ENCODE data around the gene ATMIN. TPM values are rescaled to one million over a fixed set of nuclear protein-coding genes. Genes with fewer than 3 reads are reported as not detected.

ATMIN gene
- total and polyA plus RNA-seq, 10 of the 15 experiments (the other 5 are each of a cell fraction or from before 2014, with no cell fraction given) = 5.2 to 28.9 (median 18.3) TPM

- RAD21 ChIA-PET (ENCODE audit: unreplicated experiment) = no interaction called here
- Histone ChIP-seq H3K9ac (ENCODE audit: control insufficient read depth, insufficient read depth, low read length) (no peak overlapping the region), H3K4me1 (ENCODE audit: control insufficient read depth, insufficient read depth, low read length) (no peaks in the 10 kb centered on the region), H2AFZ (ENCODE audit: control insufficient read depth, low read depth, low read length) (no peak overlapping the region), H3K4me2 (ENCODE audit: control insufficient read depth, insufficient read depth) (no peak overlapping the region), H3K9me3 (replicated peaks; ENCODE audit: control insufficient read depth, insufficient read depth, low read length) (no peaks in the 10 kb centered on the region), H4K20me1 (ENCODE audit: control insufficient read depth, insufficient read depth) (no peaks in the 10 kb centered on the region), H3K4me3 (no peak overlapping the region), H3K27me3 (replicated peaks in 1 of 2; ENCODE audit: control insufficient read depth in 2 of 2, insufficient read depth in 2 of 2, low read length in 1 of 2) (no peaks in the 10 kb centered on the region), H3K79me2 (ENCODE audit: control insufficient read depth, insufficient read depth, low read length) (no peaks in the 10 kb centered on the region), H3K36me3 (ENCODE audit: control insufficient read depth in 2 of 2, insufficient read depth in 2 of 2, low read length in 1 of 2) (no peaks in the 10 kb centered on the region), H3K27ac (ENCODE audit: control insufficient read depth, insufficient read depth) (no peak overlapping the region)
- CTCF ChIA-PET = no interaction called here
- no peak for FAIRE-seq
- in situ Hi-C loops (cut with MboI) (no loop called here), intact Hi-C loops (cut with micrococcal nuclease; ENCODE audit: unreplicated experiment) (no loop called here)
- no peak for ATAC-seq
- WGBS (ENCODE audit: insufficient coverage, insufficient replicate concordance, low lambda C conversion rate, missing lambda C conversion rate) = 76% methylated on average over 14 of the region's 14 CpGs
- POLR2A ChIA-PET = no interaction called here
- no TSS peak for BruUV-seq (replicated peaks)
- TF ChIP-seq TCF7 (IDR thresholded peaks at IDR 0.05; ENCODE audit: borderline replicate concordance) = no peak
- no peak for TF ChIP-seq BHLHE40 (IDR thresholded peaks at IDR 0.05; ENCODE audit: borderline replicate concordance in 1 of 2, low read depth in 2 of 2, low read length in 1 of 2)
- no peak for TF ChIP-seq ASH2L (IDR thresholded peaks at IDR 0.05; ENCODE audit: borderline replicate concordance, low read depth)
- no peak for DNase-seq (ENCODE audit: low read depth, low spot score)
- SMC1A ChIA-PET (ENCODE audit: uncharacterized antibody, unreplicated experiment) = no interaction called here
These were observed 25.1 kb downstream of the ATMIN start for GRCh38 chr16:81060576-81061306.

- ChIA-PET SMC1A (ENCODE audit: uncharacterized antibody, unreplicated experiment) (no interaction called here), RAD21 (ENCODE audit: unreplicated experiment) (no interaction called here), POLR2A (no interaction called here), CTCF (no interaction called here)
- Histone ChIP-seq H3K9ac (ENCODE audit: control insufficient read depth, insufficient read depth, low read length) (no peak overlapping the region), H4K20me1 (ENCODE audit: control insufficient read depth, insufficient read depth) (no peaks in the 10 kb centered on the region), H3K79me2 (ENCODE audit: control insufficient read depth, insufficient read depth, low read length) (no peaks in the 10 kb centered on the region), H3K27ac (ENCODE audit: control insufficient read depth, insufficient read depth) (no peak overlapping the region), H3K9me3 (replicated peaks; ENCODE audit: control insufficient read depth, insufficient read depth, low read length) (no peaks in the 10 kb centered on the region), H3K4me3 (no peak overlapping the region), H2AFZ (ENCODE audit: control insufficient read depth, low read depth, low read length) (no peak overlapping the region), H3K4me2 (ENCODE audit: control insufficient read depth, insufficient read depth) (no peak overlapping the region), H3K4me1 (ENCODE audit: control insufficient read depth, insufficient read depth, low read length) (no peaks in the 10 kb centered on the region), H3K27me3 (replicated peaks in 1 of 2; ENCODE audit: control insufficient read depth in 2 of 2, insufficient read depth in 2 of 2, low read length in 1 of 2) (no peaks in the 10 kb centered on the region), H3K36me3 (ENCODE audit: control insufficient read depth in 2 of 2, insufficient read depth in 2 of 2, low read length in 1 of 2) (no peaks in the 10 kb centered on the region)
- intact Hi-C loops (cut with micrococcal nuclease; ENCODE audit: unreplicated experiment) (no loop called here), in situ Hi-C loops (cut with MboI) (no loop called here)
- no peak for ATAC-seq
- FAIRE-seq = no peak
- WGBS (ENCODE audit: insufficient coverage, insufficient replicate concordance, low lambda C conversion rate, missing lambda C conversion rate) = 74% methylated on average over 10 of the region's 10 CpGs
- DNase-seq (ENCODE audit: low read depth, low spot score) = no peak
- BruUV-seq (replicated peaks) = no TSS peak
- TF ChIP-seq LARP7 (IDR thresholded peaks at IDR 0.05) (no peak), RAD21 (IDR thresholded peaks at IDR 0.05; ENCODE audit: insufficient read depth, low read depth, low read length) (no peak), RELB (IDR thresholded peaks at IDR 0.05; ENCODE audit: low read depth) (no peak), ZNF384 (IDR thresholded peaks at IDR 0.05; ENCODE audit: borderline replicate concordance, low read depth, low read length) (no peak), TCF3 (IDR thresholded peaks at IDR 0.05; ENCODE audit: borderline replicate concordance, insufficient read depth, low read depth, low read length) (no peak), CEBPZ (IDR thresholded peaks at IDR 0.05; ENCODE audit: low read depth, low read length) (no peak), ATF7 (IDR thresholded peaks at IDR 0.05; ENCODE audit: low read depth) (no peak), PML (IDR thresholded peaks at IDR 0.05; ENCODE audit: low read length) (no peak), HDGF (IDR thresholded peaks at IDR 0.05) (no peak)
These were observed 25.6 kb downstream of the ATMIN start for GRCh38 chr16:81061307-81061640.
